CD4-positive, alpha-beta memory T cell (primary cell): Measurements from ENCODE around the gene NDOR1. TPM values are rescaled to one million over a fixed set of nuclear protein-coding genes. Genes with fewer than 3 reads are reported as not detected.

ENCODE experiments used
- CTCF ChIA-PET: fragments of 350-600 bp; sonication (Branson Sonifier 250); formaldehyde crosslinking; loops from one replicate; lab custom pipeline; 2021; ENCODE audit warnings: inconsistent platforms; ENCODE audit not compliant: partially characterized antibody; lab: Charles Lee
- POLR2A ChIA-PET: fragments of 350-600 bp; sonication (Branson Sonifier 250); formaldehyde crosslinking; loops from one replicate; lab custom pipeline; 2021; ENCODE audit not compliant: partially characterized antibody; lab: Charles Lee
- DNase-seq, 5 donors: peaks; one replicate each; pipeline versions ENCODE4 v3.0.0 to v3.0.0-alpha.2; 2020 to 2022; ENCODE audit warnings: mixed read lengths in 1 of 5
- H3K27ac ChIP-seq: one replicate; pipeline ENCODE4 v1.7.0; 2013; ENCODE audit warnings: low read depth, low read length
- H3K27me3 ChIP-seq: 2 replicates; pipeline ENCODE4 v1.7.0; 2013; ENCODE audit warnings: mild to moderate bottlenecking, low read length, moderate library complexity; ENCODE audit not compliant: insufficient read depth
- H3K36me3 ChIP-seq: 2 replicates; pipeline ENCODE4 v1.7.0; 2013; ENCODE audit warnings: mild to moderate bottlenecking, low read length, moderate library complexity; ENCODE audit not compliant: insufficient read depth
- H3K4me1 ChIP-seq: 2 replicates; pipeline ENCODE4 v1.7.0; 2013; ENCODE audit warnings: mild to moderate bottlenecking, low read length, moderate library complexity; ENCODE audit not compliant: insufficient read depth
- H3K4me3 ChIP-seq, 2 donors: one replicate each; pipeline ENCODE4 v1.7.0; 2013; ENCODE audit warnings: low read length in 2 of 2, mild to moderate bottlenecking in 1 of 2
- H3K9me3 ChIP-seq, 2 donors: one replicate each; pipeline ENCODE4 v1.7.0; 2013; ENCODE audit warnings: low read length in 2 of 2, control low read depth in 1 of 2; ENCODE audit not compliant: control insufficient read depth in 1 of 2
- H3K27ac Mint-ChIP-seq, 7 donors: one replicate each; pipeline ENCODE4 v1.8.0; 2020 to 2021; ENCODE audit warnings: mixed read lengths in 7 of 7, mild to moderate bottlenecking in 6 of 7, inconsistent platforms in 3 of 7, moderate library complexity in 3 of 7
- H3K27me3 Mint-ChIP-seq, 2 donors: one replicate each; pipeline ENCODE4 v1.8.0; 2020 to 2021; ENCODE audit warnings: mixed read lengths in 2 of 2
- H3K36me3 Mint-ChIP-seq, 2 donors: one replicate each; pipeline ENCODE4 v1.8.0; 2020 to 2021; ENCODE audit warnings: mixed read lengths in 2 of 2, inconsistent platforms in 1 of 2, mild to moderate bottlenecking in 1 of 2
- H3K4me1 Mint-ChIP-seq, 4 donors: one replicate each; pipeline ENCODE4 v1.8.0; 2020 to 2021; ENCODE audit warnings: mixed read lengths in 4 of 4, mild to moderate bottlenecking in 1 of 4
- H3K4me3 Mint-ChIP-seq, 8 donors: one replicate each; pipeline ENCODE4 v1.8.0; 2020 to 2021; ENCODE audit warnings: mixed read lengths in 8 of 8, mild to moderate bottlenecking in 7 of 8, moderate library complexity in 6 of 8, inconsistent platforms in 3 of 8
- H3K9me3 Mint-ChIP-seq, 8 donors: one replicate each; pipeline ENCODE4 v1.8.0; 2020 to 2021; ENCODE audit warnings: mixed read lengths in 8 of 8, mild to moderate bottlenecking in 5 of 8, inconsistent platforms in 3 of 8, moderate library complexity in 1 of 8
- intact Hi-C: fragments of 100-400 bp; cut with micrococcal nuclease; formaldehyde crosslinking; loops from one replicate; pipeline ENCODE4 v1.15.1; 2023
- polyA plus RNA-seq, 2 donors: library from polyadenylated mRNA; unstranded; fragments of 300-500 nt; fragmentation: Illumina TruSeq; gene quantifications; one replicate each; pipeline ENCODE4 v1.2.3, GENCODE V29; 2021
- total RNA-seq, 2 experiments: library from RNA; stranded (reverse); gene quantifications; one replicate each; pipeline ENCODE4 v1.2.3, GENCODE V29; 2021

NDOR1 gene
- total and polyA plus RNA-seq, 4 experiments from 2014 or later, result 4.6 to 37.1 (median 23.1) TPM

GRCh38 chr9:137193771-137194170 lies 11.7 kb upstream of the NDOR1 start:
- H3K9me3 ChIP-seq, result no peaks in the 10 kb centered on the region
- Mint-ChIP-seq H3K27ac (no peak overlapping the region), H3K36me3 (peaks cover 0 to 11% of the 10 kb centered on the region in 2 donors), H3K9me3 (no peaks in the 10 kb centered on the region), H3K27me3 (no peaks in the 10 kb centered on the region), H3K4me3 (no peak overlapping the region), H3K4me1 (peaks cover 6 to 28% (median 12%) of the 10 kb centered on the region in 4 donors)
- no peak overlapping the region for H3K27ac ChIP-seq
- no peak for DNase-seq
- ChIA-PET POLR2A (interaction anchor here (8.9 kb wide), 1 partner anchor 9 kb away, joined by 169 read pairs; the partner anchor contains the start of genes NDOR1, TMEM203 and TPRN), CTCF (no interaction called here)
- H3K36me3 ChIP-seq, result peaks cover 6% of the 10 kb centered on the region
- intact Hi-C loops, result no loop called here
- H3K27me3 ChIP-seq, result no peaks in the 10 kb centered on the region
- peaks cover 16% of the 10 kb centered on the region for H3K4me1 ChIP-seq
- H3K4me3 ChIP-seq, result no peak overlapping the region

GRCh38 chr9:137194388-137194787 lies 11.1 kb upstream of the NDOR1 start:
- Histone ChIP-seq H3K4me3 (no peak overlapping the region), H3K4me1 (peaks cover 17% of the 10 kb centered on the region), H3K27ac (no peak overlapping the region), H3K36me3 (peaks cover 6% of the 10 kb centered on the region), H3K27me3 (no peaks in the 10 kb centered on the region), H3K9me3 (no peaks in the 10 kb centered on the region)
- no peak for DNase-seq
- H3K36me3 Mint-ChIP-seq, result peaks cover 0 to 6% of the 10 kb centered on the region in 2 donors
- H3K4me1 Mint-ChIP-seq, result peaks cover 2 to 22% (median 7%) of the 10 kb centered on the region in 4 donors
- ChIA-PET POLR2A (no interaction called here), CTCF (no interaction called here)
- no peak overlapping the region for H3K4me3 Mint-ChIP-seq
- H3K27ac Mint-ChIP-seq, result no peak overlapping the region
- H3K9me3 Mint-ChIP-seq, result no peaks in the 10 kb centered on the region
- intact Hi-C loops, result no loop called here
- H3K27me3 Mint-ChIP-seq, result no peaks in the 10 kb centered on the region

GRCh38 chr9:137194909-137195308 lies 10.6 kb upstream of the NDOR1 start:
- H3K36me3 ChIP-seq, result peaks cover 4% of the 10 kb centered on the region
- Mint-ChIP-seq H3K27ac (peak overlapping the region in 1 of 7 donors; percentile 41), H3K9me3 (no peaks in the 10 kb centered on the region), H3K27me3 (no peaks in the 10 kb centered on the region), H3K4me3 (peak overlapping the region in 1 of 8 donors; percentile 51), H3K4me1 (peaks cover 0 to 16% (median 2%) of the 10 kb centered on the region in 4 donors), H3K36me3 (peaks cover 0 to 4% of the 10 kb centered on the region in 2 donors)
- ChIA-PET POLR2A (interaction anchor here (1.1 kb wide), 1 partner anchor 20 kb away, joined by 3 read pairs; no protein-coding TSS in a partner anchor), CTCF (no interaction called here)
- H3K4me3 ChIP-seq, result no peak overlapping the region
- no peaks in the 10 kb centered on the region for H3K9me3 ChIP-seq
- H3K27ac ChIP-seq, result no peak overlapping the region
- no peak for DNase-seq
- H3K4me1 ChIP-seq, result peaks cover 14% of the 10 kb centered on the region
- intact Hi-C loops, result no loop called here
- H3K27me3 ChIP-seq, result no peaks in the 10 kb centered on the region

- intact Hi-C loops, result no loop called here
- H3K4me3 Mint-ChIP-seq, result no peak overlapping the region
Observed at GRCh38 chr9:137195525-137196220, 9.8 kb upstream of the NDOR1 start.

GRCh38 chr9:137198051-137198901 lies 7.2 kb upstream of the NDOR1 start:
- intact Hi-C loops, result no loop called here
- Histone ChIP-seq H3K27me3 (no peaks in the 10 kb centered on the region), H3K4me3 (no peak overlapping the region), H3K9me3 (no peaks in the 10 kb centered on the region), H3K27ac (no peak overlapping the region), H3K4me1 (peaks cover 23% of the 10 kb centered on the region), H3K36me3 (no peaks in the 10 kb centered on the region)
- H3K27ac Mint-ChIP-seq, result peak overlapping the region in 1 of 7 donors; percentile 63
- H3K36me3 Mint-ChIP-seq, result peaks cover 0 to 3% of the 10 kb centered on the region in 2 donors
- H3K4me3 Mint-ChIP-seq, result peak overlapping the region in 7 of 8 donors; percentile 2 to 66 (median 11)
- no peaks in the 10 kb centered on the region for H3K9me3 Mint-ChIP-seq
- no peaks in the 10 kb centered on the region for H3K27me3 Mint-ChIP-seq
- ChIA-PET CTCF (interaction anchor here (3.0 kb wide), 1 partner anchor 9 kb away, joined by 7 read pairs; the partner anchor contains the start of genes ANAPC2 and SSNA1), POLR2A (interaction anchor here (1.0 to 11.9 kb wide), 4 partner anchors 7 to 68 kb away, joined by 3 to 169 read pairs (median 5); partner anchors contain the start of genes ANAPC2, NDOR1, SSNA1 and TMEM203)
- no peak for DNase-seq
- peaks cover 5 to 19% (median 14%) of the 10 kb centered on the region in 4 donors for H3K4me1 Mint-ChIP-seq

More at GRCh38 chr9:137195525-137196220, 9.8 kb upstream of the NDOR1 start:
- Mint-ChIP-seq H3K4me1 (peaks cover 0 to 9% (median 2%) of the 10 kb centered on the region in 4 donors), H3K9me3 (no peaks in the 10 kb centered on the region), H3K27ac (no peak overlapping the region), H3K36me3 (peaks cover 0 to 3% of the 10 kb centered on the region in 2 donors), H3K27me3 (no peaks in the 10 kb centered on the region)
- Histone ChIP-seq H3K27me3 (no peaks in the 10 kb centered on the region), H3K9me3 (no peaks in the 10 kb centered on the region), H3K36me3 (no peaks in the 10 kb centered on the region), H3K27ac (no peak overlapping the region), H3K4me1 (peaks cover 8% of the 10 kb centered on the region), H3K4me3 (no peak overlapping the region)
- DNase-seq, result no peak
- ChIA-PET POLR2A (interaction anchor here (1.1 kb wide), 1 partner anchor 20 kb away, joined by 3 read pairs; no protein-coding TSS in a partner anchor), CTCF (no interaction called here)

- Histone ChIP-seq H3K27me3 (no peaks in the 10 kb centered on the region), H3K9me3 (no peaks in the 10 kb centered on the region), H3K4me3 (no peak overlapping the region), H3K27ac (no peak overlapping the region), H3K4me1 (peaks cover 29% of the 10 kb centered on the region), H3K36me3 (no peaks in the 10 kb centered on the region)
- Mint-ChIP-seq H3K27me3 (no peaks in the 10 kb centered on the region), H3K4me3 (peak overlapping the region in 5 of 8 donors; percentile 5 to 66 (median 11)), H3K27ac (peak overlapping the region in 1 of 7 donors; percentile 63), H3K4me1 (peaks cover 5 to 21% (median 16%) of the 10 kb centered on the region in 4 donors), H3K36me3 (peaks cover 0 to 3% of the 10 kb centered on the region in 2 donors), H3K9me3 (no peaks in the 10 kb centered on the region)
- CTCF ChIA-PET, result interaction anchor here (3.0 kb wide), 1 partner anchor 10 kb away, joined by 7 read pairs; the partner anchor contains the start of genes ANAPC2 and SSNA1
- intact Hi-C loops, result no loop called here
- POLR2A ChIA-PET, result interaction anchor here (1.0 to 11.9 kb wide), 3 partner anchors 10 to 69 kb away, joined by 4 to 169 read pairs (median 6); partner anchors contain the start of genes ANAPC2, SSNA1 and TUBB4B
- DNase-seq, result no peak
Observed at GRCh38 chr9:137198902-137199283, 6.6 kb upstream of the NDOR1 start.
